Stimulated activated effector memory CD8-positive, alpha-beta T cell treated with anti-CD3 and anti-CD28 coated beads, Interleukin-12 subunit alpha, Interleukin-12 subunit beta, amount 100 ng/mL, for 72 hours (primary cell): ENCODE measurements around the gene ADAMTSL2.

Experiments used
- ATAC-seq: fragments of 150-1000 bp; cut with Tn5 transposase; 2 replicates; pipeline ENCODE4 v1.10.0; 2021
- DNase-seq, 2 donors: peaks; one replicate each; pipeline ENCODE4 v3.0.0; 2021 to 2022; ENCODE audit warnings: low spot score in 2 of 2
- H3K27ac Mint-ChIP-seq: one replicate; pipeline ENCODE4 v1.8.0; 2022; ENCODE audit warnings: mild to moderate bottlenecking, mixed read lengths
- H3K36me3 Mint-ChIP-seq: one replicate; pipeline ENCODE4 v1.8.0; 2022; ENCODE audit warnings: mild to moderate bottlenecking, mixed read lengths
- H3K4me1 Mint-ChIP-seq: one replicate; pipeline ENCODE4 v1.8.0; 2022; ENCODE audit warnings: mixed read lengths
- H3K4me3 Mint-ChIP-seq: one replicate; pipeline ENCODE4 v1.8.0; 2022; ENCODE audit warnings: mild to moderate bottlenecking, mixed read lengths
- H3K9me3 Mint-ChIP-seq: one replicate; pipeline ENCODE4 v1.8.0; 2022; ENCODE audit warnings: mixed read lengths

Gene ADAMTSL2

DNA sequence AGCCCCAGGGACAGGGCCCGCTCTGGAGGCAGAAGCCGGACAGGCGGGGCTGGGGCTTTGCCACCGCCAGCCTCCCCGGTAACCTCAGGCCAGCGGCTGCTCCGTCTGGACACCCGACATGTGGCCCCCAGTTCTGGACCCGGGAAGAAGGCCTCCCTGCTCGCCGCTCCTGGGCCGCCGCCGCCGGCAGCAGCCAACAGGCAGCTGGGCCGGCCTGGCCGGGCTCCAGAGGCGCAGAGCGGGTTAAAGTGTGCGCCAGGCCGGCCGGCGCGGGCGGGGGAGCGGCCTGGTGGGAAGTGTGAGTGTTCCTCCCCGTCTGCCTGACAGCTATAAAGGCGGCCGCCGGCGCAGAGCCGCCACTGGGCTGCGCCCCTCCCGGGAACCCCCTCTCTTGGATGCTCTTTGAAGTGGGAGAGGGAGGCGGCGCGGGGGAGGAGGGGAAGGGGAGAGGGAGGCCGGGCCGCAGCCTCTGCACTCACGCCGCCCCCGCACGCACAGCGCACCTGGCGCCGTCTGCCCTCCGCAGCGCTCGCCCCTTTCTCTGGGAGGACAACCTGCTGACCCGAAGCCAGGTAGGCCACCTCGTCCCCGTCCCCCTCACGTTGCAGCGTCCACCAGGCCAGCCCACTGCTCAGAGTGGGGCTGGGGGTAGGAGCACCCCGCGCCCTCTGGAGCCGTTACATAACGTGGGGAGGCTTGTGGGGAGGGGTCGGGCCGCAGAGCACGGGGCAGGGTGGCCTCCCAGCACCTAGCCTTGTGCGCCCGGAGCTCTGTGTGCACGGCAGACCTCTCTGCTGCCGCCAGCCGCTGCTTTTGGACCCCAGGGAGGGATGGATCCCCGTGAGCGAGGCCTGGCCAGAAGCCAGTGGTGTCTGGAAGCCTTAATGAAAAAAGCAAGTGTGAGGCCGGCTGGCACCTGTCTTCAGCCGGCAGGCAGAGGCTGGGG, at the start of gene ADAMTSL2:
TSS of gene ADAMTSL2 (plus strand) at position 359 of the 946 bp plus-strand sequence. CDS start 2,009 bp downstream, outside the sequence.
- no peaks in the 10 kb centered on the region for H3K36me3 Mint-ChIP-seq
- no peak for ATAC-seq
- H3K27ac Mint-ChIP-seq: no peak within 1 kb of the TSS
- no peak for DNase-seq
- H3K9me3 Mint-ChIP-seq: no peaks in the 10 kb centered on the region
- no peak within 1 kb of the TSS for H3K4me3 Mint-ChIP-seq
- H3K4me1 Mint-ChIP-seq: peaks cover 13% of the 10 kb centered on the region

- Mint-ChIP-seq H3K4me3 (peak overlapping the region; percentile 42), H3K27ac (no peak overlapping the region), H3K36me3 (no peaks in the 10 kb centered on the region), H3K4me1 (no peaks in the 10 kb centered on the region), H3K9me3 (no peaks in the 10 kb centered on the region)
- ATAC-seq (peak; percentile 58), DNase-seq (no peak)
Observed at GRCh38 chr9:133485531-133486260, 48.8 kb upstream of the ADAMTSL2 start.

DNA sequence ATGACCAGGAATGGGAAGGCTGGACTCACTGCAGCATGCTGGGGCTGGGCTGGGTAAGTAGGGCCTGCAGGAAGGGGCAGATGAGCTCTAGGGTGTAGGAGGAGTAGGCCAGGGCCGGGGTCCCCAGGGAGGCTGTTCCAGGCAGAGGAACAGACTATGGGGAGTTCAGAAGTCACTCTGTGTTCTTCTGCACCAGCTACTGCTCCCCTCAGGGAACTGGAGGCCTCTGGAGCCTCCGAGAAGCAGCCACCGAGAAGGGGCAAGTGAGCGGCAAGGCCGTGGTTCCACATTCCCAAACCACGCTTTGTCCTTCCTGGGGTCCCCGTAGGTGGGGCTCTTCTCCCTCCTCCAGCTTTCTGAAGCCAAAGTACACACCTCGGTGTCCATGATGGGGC, 47.2 kb upstream of the ADAMTSL2 start:
- Mint-ChIP-seq H3K36me3 (no peaks in the 10 kb centered on the region), H3K4me3 (no peak overlapping the region), H3K4me1 (no peaks in the 10 kb centered on the region), H3K27ac (no peak overlapping the region), H3K9me3 (no peaks in the 10 kb centered on the region)
- ATAC-seq: no peak
- no peak for DNase-seq

DNA sequence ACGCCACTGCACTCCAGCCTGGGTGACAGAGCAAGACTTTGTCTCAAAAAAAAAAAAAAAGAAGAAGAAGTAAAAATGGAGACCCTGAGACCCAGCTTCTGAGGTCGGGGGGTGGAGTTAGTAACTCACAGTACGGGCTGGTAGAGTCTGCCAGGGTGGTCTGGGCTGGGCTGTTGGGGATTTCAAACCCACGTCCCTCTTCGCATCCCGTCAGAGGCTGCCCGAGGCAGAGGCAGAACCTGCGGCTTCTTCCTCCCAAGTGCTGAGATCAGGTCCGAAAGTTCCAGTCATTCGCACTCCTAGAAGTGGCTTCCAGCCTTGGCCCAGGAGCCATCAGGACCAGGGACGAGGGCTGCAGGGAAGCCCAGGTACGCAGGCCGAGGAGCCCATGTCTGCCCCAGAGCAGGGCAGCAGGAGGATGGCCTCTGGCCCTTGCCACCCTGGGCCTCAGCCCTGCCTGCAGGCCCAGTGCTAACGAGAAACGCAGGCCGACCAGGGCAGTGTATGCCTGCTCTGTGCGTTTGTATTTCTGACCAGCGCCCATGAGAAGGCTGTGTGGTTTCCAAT, 45.7 kb upstream of the ADAMTSL2 start:
- ATAC-seq (no peak), DNase-seq (no peak)
- Mint-ChIP-seq H3K36me3 (no peaks in the 10 kb centered on the region), H3K4me1 (no peaks in the 10 kb centered on the region), H3K27ac (no peak overlapping the region), H3K4me3 (no peak overlapping the region), H3K9me3 (no peaks in the 10 kb centered on the region)

GRCh38 chr9:133489253-133490190, 45.0 kb upstream of the ADAMTSL2 start:
- H3K4me3 Mint-ChIP-seq: no peak overlapping the region
- no peaks in the 10 kb centered on the region for H3K36me3 Mint-ChIP-seq
- ATAC-seq (no peak), DNase-seq (no peak)
- no peak overlapping the region for H3K27ac Mint-ChIP-seq
- H3K4me1 Mint-ChIP-seq: no peaks in the 10 kb centered on the region
- H3K9me3 Mint-ChIP-seq: no peaks in the 10 kb centered on the region

DNA sequence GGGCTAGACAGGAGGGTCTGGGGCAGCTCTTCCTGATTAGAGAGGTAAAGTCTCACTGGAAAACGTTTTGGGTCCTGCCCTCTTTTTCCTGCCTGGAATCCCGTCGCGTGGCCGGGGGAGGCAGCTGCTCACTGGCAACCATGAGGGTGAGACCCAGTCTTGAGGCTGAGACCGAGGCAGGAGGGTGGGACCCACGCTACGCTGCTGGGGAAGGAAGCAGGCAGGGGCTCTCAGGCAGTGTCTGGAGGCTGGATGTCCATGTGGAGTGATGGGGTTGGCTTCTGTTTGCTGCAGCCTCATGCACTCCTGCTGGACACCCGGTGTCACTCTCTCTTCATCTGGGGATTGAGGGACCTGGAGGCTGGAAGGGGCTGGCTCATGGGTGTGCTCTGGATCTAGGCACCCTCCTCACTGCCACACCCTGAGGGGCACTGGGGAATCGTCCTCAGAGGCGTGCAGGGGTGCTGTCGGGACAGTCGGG, 44.3 kb upstream of the ADAMTSL2 start:
- no peak for DNase-seq
- Mint-ChIP-seq H3K36me3 (no peaks in the 10 kb centered on the region), H3K4me1 (no peaks in the 10 kb centered on the region), H3K4me3 (no peak overlapping the region), H3K9me3 (no peaks in the 10 kb centered on the region), H3K27ac (no peak overlapping the region)
- ATAC-seq: no peak

DNA sequence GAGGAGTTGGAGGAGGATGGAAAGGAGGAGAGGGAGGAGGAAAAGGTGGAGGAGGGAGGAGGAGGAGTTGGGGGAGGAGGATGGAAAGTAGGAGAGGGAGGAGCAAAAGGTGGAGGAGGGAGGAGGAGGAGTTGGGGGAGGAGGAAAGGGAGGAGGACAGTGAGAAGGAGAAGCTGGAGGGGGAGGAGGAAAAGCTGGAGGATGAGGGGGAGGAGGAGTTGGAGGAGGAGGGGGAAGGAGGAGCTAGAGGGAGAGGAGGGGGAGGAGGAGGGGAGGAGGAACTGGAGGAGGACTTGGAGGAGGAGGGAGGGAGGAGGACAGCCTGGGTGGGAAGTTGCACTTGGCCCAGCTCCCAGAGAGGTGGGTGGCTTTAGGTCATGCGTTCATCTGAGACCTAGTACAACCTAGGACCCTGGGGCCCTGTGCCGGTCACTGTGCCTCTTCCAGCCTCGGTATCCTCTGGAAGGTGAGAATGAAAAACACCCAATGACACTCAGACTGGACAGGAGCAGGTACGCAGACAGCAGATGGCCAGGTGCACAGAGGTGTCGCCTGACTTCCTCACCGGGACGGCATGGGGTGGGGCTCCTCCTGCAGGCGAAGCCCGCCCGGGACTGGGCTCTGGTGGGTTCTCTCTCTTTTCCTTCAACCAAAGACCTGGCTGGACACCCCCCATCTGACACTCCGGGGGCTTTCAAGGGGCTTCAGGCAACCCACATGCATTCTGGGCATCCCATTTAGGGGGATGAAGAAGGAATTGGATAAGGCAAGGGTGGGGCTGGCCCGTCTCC, 43.4 kb upstream of the ADAMTSL2 start:
- DNase-seq: no peak
- no peaks in the 10 kb centered on the region for H3K9me3 Mint-ChIP-seq
- no peak overlapping the region for H3K4me3 Mint-ChIP-seq

GRCh38 chr9:133491656-133491925, 42.9 kb upstream of the ADAMTSL2 start:
- Mint-ChIP-seq H3K4me3 (no peak overlapping the region), H3K9me3 (no peaks in the 10 kb centered on the region), H3K36me3 (no peaks in the 10 kb centered on the region), H3K4me1 (no peaks in the 10 kb centered on the region), H3K27ac (no peak overlapping the region)
- no peak for ATAC-seq
- DNase-seq: no peak

More for the DNA sequence above, 43.4 kb upstream of the ADAMTSL2 start:
- no peak overlapping the region for H3K27ac Mint-ChIP-seq
- no peaks in the 10 kb centered on the region for H3K36me3 Mint-ChIP-seq
- no peaks in the 10 kb centered on the region for H3K4me1 Mint-ChIP-seq
- no peak for ATAC-seq

DNA sequence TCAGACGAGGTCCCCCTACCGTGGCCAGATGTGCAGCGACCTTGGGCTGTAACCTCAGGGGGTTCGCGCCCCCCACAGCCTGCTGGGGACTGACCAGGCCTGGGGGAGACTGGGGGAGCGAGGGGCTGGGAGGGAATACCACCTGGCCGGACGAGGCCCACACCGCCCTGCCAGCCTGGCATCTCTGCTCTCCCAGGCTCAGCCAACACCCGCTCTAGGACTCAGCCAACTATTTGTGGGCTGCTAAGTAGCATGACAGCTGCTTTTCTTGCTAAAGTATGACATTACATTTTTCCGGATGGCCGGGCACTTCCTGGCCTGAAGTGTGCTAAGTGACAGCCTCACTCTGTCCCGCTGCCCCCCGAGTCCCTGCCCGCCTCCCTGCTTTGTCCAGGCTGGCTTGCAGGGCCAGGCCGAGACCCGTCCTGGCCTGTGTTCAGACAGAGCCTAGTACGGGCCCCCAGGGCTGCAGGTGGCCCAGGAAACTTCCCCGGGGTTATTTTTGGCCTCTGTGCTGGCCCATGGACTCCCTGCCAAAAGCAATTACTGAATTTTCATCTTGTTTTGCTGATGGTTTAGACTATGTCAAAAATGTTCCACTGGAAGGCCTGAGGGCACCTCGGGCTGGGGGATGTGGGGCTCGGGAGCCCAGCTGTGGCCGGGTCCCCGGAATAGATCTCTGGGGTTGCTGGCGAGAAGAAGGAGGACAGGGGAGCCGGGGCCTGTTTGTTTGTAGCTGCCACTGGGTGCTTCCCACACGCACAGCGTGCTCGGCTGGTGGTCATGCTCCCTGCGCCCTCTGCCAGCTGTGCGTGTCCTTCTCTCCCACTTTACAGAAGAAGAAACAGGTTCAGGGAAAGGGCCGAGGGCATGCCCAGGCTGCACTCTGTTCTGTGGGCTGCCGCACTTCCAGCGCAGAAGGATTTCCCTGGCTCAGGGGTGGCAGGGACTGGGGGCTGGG, 42.2 kb upstream of the ADAMTSL2 start:
- Mint-ChIP-seq H3K4me3 (no peak overlapping the region), H3K4me1 (no peaks in the 10 kb centered on the region), H3K9me3 (no peaks in the 10 kb centered on the region), H3K27ac (no peak overlapping the region), H3K36me3 (no peaks in the 10 kb centered on the region)
- ATAC-seq (no peak), DNase-seq (no peak)

DNA sequence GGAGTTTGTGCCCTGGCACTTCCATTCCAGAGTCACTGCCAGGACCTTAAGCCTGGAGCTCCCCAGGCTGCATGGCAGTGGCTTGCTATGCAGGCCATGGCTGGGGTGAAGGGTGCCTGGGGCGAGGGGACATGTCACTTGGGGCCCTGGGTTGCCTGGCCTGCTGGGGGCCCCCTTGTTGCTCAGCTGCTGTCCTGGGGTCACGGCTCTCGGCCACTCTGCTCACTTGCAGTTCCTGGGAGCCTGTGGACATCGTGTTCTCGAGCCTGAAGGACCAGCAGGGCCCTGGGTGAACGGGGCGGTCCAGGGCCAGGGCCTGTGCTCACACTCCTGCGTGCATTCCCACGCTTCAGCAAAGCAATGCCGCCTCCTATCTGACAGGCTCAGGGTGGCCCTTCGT, 41.1 kb upstream of the ADAMTSL2 start:
- Mint-ChIP-seq H3K36me3 (no peaks in the 10 kb centered on the region), H3K27ac (no peak overlapping the region), H3K9me3 (no peaks in the 10 kb centered on the region), H3K4me3 (no peak overlapping the region), H3K4me1 (no peaks in the 10 kb centered on the region)
- no peak for DNase-seq
- no peak for ATAC-seq

GRCh38 chr9:133493845-133494540, 40.5 kb upstream of the ADAMTSL2 start:
- Mint-ChIP-seq H3K27ac (no peak overlapping the region), H3K9me3 (no peaks in the 10 kb centered on the region), H3K36me3 (no peaks in the 10 kb centered on the region), H3K4me1 (no peaks in the 10 kb centered on the region), H3K4me3 (no peak overlapping the region)
- ATAC-seq: no peak
- DNase-seq: no peak

GRCh38 chr9:133494636-133495326, 39.7 kb upstream of the ADAMTSL2 start:
- DNase-seq (no peak), ATAC-seq (no peak)
- Mint-ChIP-seq H3K4me1 (no peaks in the 10 kb centered on the region), H3K36me3 (no peaks in the 10 kb centered on the region), H3K9me3 (no peaks in the 10 kb centered on the region), H3K27ac (no peak overlapping the region), H3K4me3 (no peak overlapping the region)
